HTERT RPE-1 (cell line): ENCODE measurements around the gene SYNPR.

ENCODE experiments used
- in situ Hi-C: fragments of 300-500 bp; cut with MboI; formaldehyde crosslinking; loops from 4 replicates; pipeline ENCODE4 v1.14.3; 2020; ENCODE audit warnings: low sequenced_read_pairs

Gene SYNPR

GRCh38 chr3:63662500-63662899 lies 384.4 kb downstream of the SYNPR start:
- in situ Hi-C loops, result no loop called here
